ENCODE measurements around the gene LPIN1. TPM values are rescaled to one million over a fixed set of nuclear protein-coding genes. Genes with fewer than 3 reads are reported as not detected.

LPIN1 gene
- total and polyA plus RNA-seq, 2 donors (not counting 1 experiment from before 2014, with no cell fraction given), result 36.3 to 99.1 TPM

DNA sequence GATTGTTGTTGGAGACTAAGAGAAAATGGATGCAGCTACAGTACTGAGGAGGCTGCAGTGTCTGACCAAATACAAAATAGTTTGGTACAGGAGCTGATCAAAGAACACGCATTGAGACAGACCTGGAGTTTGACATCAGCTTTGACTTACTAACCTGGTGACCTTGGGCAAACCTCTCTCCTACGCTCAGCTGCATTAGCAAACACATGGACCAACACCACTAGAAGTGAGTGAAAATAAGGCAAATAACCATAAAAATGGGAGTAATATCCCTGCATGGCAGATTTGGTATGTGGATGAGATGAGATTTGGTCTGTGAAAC is 126.5 kb downstream of the LPIN1 start:
- CTCF ChIA-PET, result interaction anchor here (0.8 to 1.7 kb wide), 2 partner anchors 125 to 1058 kb away, joined by 3 to 5 read pairs; no protein-coding TSS in a partner anchor
- H3K36me3 ChIP-seq (replicated peaks in 1 of 2; ENCODE audit: control extremely low read depth in 1 of 2, control insufficient read depth in 1 of 2, extremely low read depth in 1 of 2, insufficient read depth in 2 of 2, low read length in 1 of 2), result no peaks in the 10 kb centered on the region

DNA sequence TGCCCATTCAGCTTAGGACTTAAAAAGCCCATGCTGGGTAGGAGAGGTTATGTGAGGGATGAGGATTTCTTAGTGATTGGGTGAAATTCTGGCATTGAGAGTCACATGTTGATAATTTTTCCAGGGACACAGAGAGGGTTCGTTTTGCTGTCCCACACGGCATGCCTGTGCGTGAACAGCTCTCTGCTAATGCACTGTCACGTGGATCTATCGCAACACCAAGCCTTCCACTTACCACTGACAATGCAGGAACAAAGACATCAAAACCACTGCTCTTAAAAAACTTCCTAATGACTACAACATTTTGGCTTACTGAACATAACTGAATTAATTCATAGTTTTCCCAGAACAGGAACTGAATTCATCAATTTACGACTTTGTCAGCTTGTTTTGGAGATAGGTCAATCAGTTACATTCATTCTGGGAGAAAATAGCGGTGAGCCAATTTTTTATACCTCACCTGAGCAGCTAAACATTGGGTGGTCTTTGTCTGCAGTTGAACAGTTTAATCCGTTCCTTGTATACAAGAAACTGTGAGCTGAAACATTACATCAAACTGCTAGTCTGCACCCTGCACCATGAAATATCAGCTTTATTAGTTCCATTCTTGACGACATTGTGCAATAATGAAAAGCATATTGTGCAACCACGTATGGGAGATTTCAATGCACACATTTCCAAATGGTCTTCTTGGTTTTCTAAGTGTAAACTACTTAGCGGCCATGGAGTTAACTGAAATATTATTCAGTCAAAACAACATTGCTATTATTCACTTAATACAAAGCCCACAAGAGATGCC is 127.1 kb downstream of the LPIN1 start:
- Mint-ChIP-seq H3K4me3 (no peak overlapping the region), H3K27ac (no peak overlapping the region), H3K9me3 (ENCODE audit: insufficient read depth) (no peaks in the 10 kb centered on the region), H3K4me1 (peaks cover 28% of the 10 kb centered on the region), H3K27me3 (no peaks in the 10 kb centered on the region)
- POLR2A ChIA-PET, result no interaction called here
- TF ChIP-seq EZH2 (IDR thresholded peaks at IDR 0.05; ENCODE audit: borderline replicate concordance, insufficient read depth, low read depth, low read length, poor library complexity, severe bottlenecking), result no peak
- TF ChIP-seq, protein P1, sequence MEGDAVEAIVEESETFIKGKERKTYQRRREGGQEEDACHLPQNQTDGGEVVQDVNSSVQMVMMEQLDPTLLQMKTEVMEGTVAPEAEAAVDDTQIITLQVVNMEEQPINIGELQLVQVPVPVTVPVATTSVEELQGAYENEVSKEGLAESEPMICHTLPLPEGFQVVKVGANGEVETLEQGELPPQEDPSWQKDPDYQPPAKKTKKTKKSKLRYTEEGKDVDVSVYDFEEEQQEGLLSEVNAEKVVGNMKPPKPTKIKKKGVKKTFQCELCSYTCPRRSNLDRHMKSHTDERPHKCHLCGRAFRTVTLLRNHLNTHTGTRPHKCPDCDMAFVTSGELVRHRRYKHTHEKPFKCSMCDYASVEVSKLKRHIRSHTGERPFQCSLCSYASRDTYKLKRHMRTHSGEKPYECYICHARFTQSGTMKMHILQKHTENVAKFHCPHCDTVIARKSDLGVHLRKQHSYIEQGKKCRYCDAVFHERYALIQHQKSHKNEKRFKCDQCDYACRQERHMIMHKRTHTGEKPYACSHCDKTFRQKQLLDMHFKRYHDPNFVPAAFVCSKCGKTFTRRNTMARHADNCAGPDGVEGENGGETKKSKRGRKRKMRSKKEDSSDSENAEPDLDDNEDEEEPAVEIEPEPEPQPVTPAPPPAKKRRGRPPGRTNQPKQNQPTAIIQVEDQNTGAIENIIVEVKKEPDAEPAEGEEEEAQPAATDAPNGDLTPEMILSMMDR (IDR thresholded peaks at IDR 0.05), result no peak
- Histone ChIP-seq H3K27me3 (replicated peaks in 1 of 4; ENCODE audit: control extremely low read depth in 1 of 4, control insufficient read depth in 3 of 4, insufficient read depth in 4 of 4, low read length in 3 of 4) (no peaks in the 10 kb centered on the region), H3K36me3 (replicated peaks in 1 of 2; ENCODE audit: control extremely low read depth in 1 of 2, control insufficient read depth in 1 of 2, extremely low read depth in 1 of 2, insufficient read depth in 2 of 2, low read length in 1 of 2) (no peaks in the 10 kb centered on the region), H3K4me3 (ENCODE audit: control extremely low read depth in 1 of 5, extremely low read depth in 1 of 5, insufficient read depth in 1 of 5, low read depth in 2 of 5, low read length in 4 of 5) (no peak overlapping the region), H2AFZ (ENCODE audit: insufficient read depth, low read depth, low read length, poor library complexity, severe bottlenecking) (no peak overlapping the region), H3K79me2 (ENCODE audit: control insufficient read depth, insufficient read depth, low read length) (no peaks in the 10 kb centered on the region), H3K4me2 (replicated peaks; ENCODE audit: low read depth, low read length, poor library complexity, severe bottlenecking) (no peak overlapping the region), H3K9me3 (ENCODE audit: control extremely low read depth in 1 of 3, control insufficient read depth in 2 of 3, insufficient read depth in 1 of 3, low read length in 2 of 3) (no peaks in the 10 kb centered on the region), H4K20me1 (ENCODE audit: control insufficient read depth, insufficient read depth, low read length, poor library complexity, severe bottlenecking) (no peaks in the 10 kb centered on the region), H3K9ac (ENCODE audit: low read length) (no peak overlapping the region), H3K4me1 (ENCODE audit: control insufficient read depth in 2 of 2, insufficient read depth in 2 of 2, low read length in 2 of 2) (peaks cover 14 to 18% of the 10 kb centered on the region in 2 donors), H3K27ac (ENCODE audit: low read length in 2 of 2) (no peak overlapping the region)
- no peak for DNase-seq
- intact Hi-C loops (cut with micrococcal nuclease), result no loop called here
- WGBS (ENCODE audit: insufficient coverage), result 74% methylated on average over 8 of the region's 11 CpGs
- ATAC-seq (ENCODE audit: low read depth), result no peak
- CTCF ChIA-PET, result interaction anchor here (0.8 to 1.7 kb wide), 3 partner anchors 9 to 1057 kb away, joined by 3 to 6 read pairs (median 5); no protein-coding TSS in a partner anchor

More for the DNA sequence above, 126.5 kb downstream of the LPIN1 start:
- H3K27ac ChIP-seq (ENCODE audit: low read length in 2 of 2), result no peak overlapping the region
- no CpG with 5 or more reads among the region's 2 CpGs for whole genome bisulfite sequencing (ENCODE audit: insufficient coverage)
- H4K20me1 ChIP-seq (ENCODE audit: control insufficient read depth, insufficient read depth, low read length, poor library complexity, severe bottlenecking), result no peaks in the 10 kb centered on the region
- Mint-ChIP-seq H3K9me3 (ENCODE audit: insufficient read depth) (no peaks in the 10 kb centered on the region), H3K27ac (no peak overlapping the region), H3K4me1 (peaks cover 31% of the 10 kb centered on the region), H3K27me3 (no peaks in the 10 kb centered on the region), H3K4me3 (no peak overlapping the region)
- no peak overlapping the region for H3K4me2 ChIP-seq (replicated peaks; ENCODE audit: low read depth, low read length, poor library complexity, severe bottlenecking)
- no peaks in the 10 kb centered on the region for H3K79me2 ChIP-seq (ENCODE audit: control insufficient read depth, insufficient read depth, low read length)
- no peak overlapping the region for H3K9ac ChIP-seq (ENCODE audit: low read length)
- DNase-seq (no peak), ATAC-seq (ENCODE audit: low read depth) (no peak)
- peaks cover 14 to 18% of the 10 kb centered on the region in 2 donors for H3K4me1 ChIP-seq (ENCODE audit: control insufficient read depth in 2 of 2, insufficient read depth in 2 of 2, low read length in 2 of 2)
- POLR2A ChIA-PET, result no interaction called here
- TF ChIP-seq EZH2 (IDR thresholded peaks at IDR 0.05; ENCODE audit: borderline replicate concordance, insufficient read depth, low read depth, low read length, poor library complexity, severe bottlenecking), result no peak
- TF ChIP-seq, protein P1 (IDR thresholded peaks at IDR 0.05), result no peak
- intact Hi-C loops (cut with micrococcal nuclease), result no loop called here
- H3K4me3 ChIP-seq (ENCODE audit: control extremely low read depth in 1 of 5, extremely low read depth in 1 of 5, insufficient read depth in 1 of 5, low read depth in 2 of 5, low read length in 4 of 5), result no peak overlapping the region
- no peaks in the 10 kb centered on the region for H3K27me3 ChIP-seq (replicated peaks in 1 of 4; ENCODE audit: control extremely low read depth in 1 of 4, control insufficient read depth in 3 of 4, insufficient read depth in 4 of 4, low read length in 3 of 4)
- H3K9me3 ChIP-seq (ENCODE audit: control extremely low read depth in 1 of 3, control insufficient read depth in 2 of 3, insufficient read depth in 1 of 3, low read length in 2 of 3), result peaks cover 0 to 2% (median 0%) of the 10 kb centered on the region in 3 donors
- H2AFZ ChIP-seq (ENCODE audit: insufficient read depth, low read depth, low read length, poor library complexity, severe bottlenecking), result no peak overlapping the region

All from B cell (primary cell).